Measurements from ENCODE around the gene PRR32.
"Not testable (repeated sequence)": the region's sequence is repeated elsewhere in the genome, so short reads cannot be mapped to it uniquely, and the experiment has no call there.

The PRR32 gene

GRCh38 chrX:126819429-126819828 is at the start of gene PRR32:
PRR32 (plus strand) TSS chrX:126819729; CDS start chrX:126819844, 115 bp downstream.
- DNase-seq (ENCODE audit: low read depth, low spot score) = no peak

- peak; percentile 54 for DNase-seq (ENCODE audit: low read depth, low spot score)
Observed at GRCh38 chrX:126770179-126770578, 49.4 kb upstream of the PRR32 start.

- no peak for DNase-seq (ENCODE audit: low read depth, low spot score)
Observed at GRCh38 chrX:126785539-126785938, 34.0 kb upstream of the PRR32 start.

GRCh38 chrX:126799059-126799458 is 20.5 kb upstream of the PRR32 start:
- DNase-seq (ENCODE audit: low read depth, low spot score) = no peak

GRCh38 chrX:126806784-126807183 is 12.7 kb upstream of the PRR32 start:
- DNase-seq (ENCODE audit: low read depth, low spot score) = not testable (repeated sequence)

- no peak for DNase-seq (ENCODE audit: low read depth, low spot score)
Observed at GRCh38 chrX:126815806-126816205, 3.7 kb upstream of the PRR32 start.

- DNase-seq (ENCODE audit: low read depth, low spot score) = peak; percentile 33
Observed at GRCh38 chrX:126820700-126821420, 1.3 kb downstream of the PRR32 start.

GRCh38 chrX:126824338-126825007 is 4.9 kb downstream of the PRR32 start:
- no peak for DNase-seq (ENCODE audit: low read depth, low spot score)

GRCh38 chrX:126825566-126826193 is 6.2 kb downstream of the PRR32 start:
- DNase-seq (ENCODE audit: low read depth, low spot score) = no peak

- DNase-seq (ENCODE audit: low read depth, low spot score) = no peak
Observed at GRCh38 chrX:126836186-126836585, 16.7 kb downstream of the PRR32 start.

GRCh38 chrX:126847143-126847542 is 27.6 kb downstream of the PRR32 start:
- DNase-seq (ENCODE audit: low read depth, low spot score) = no peak

GRCh38 chrX:126855839-126856524 is 36.5 kb downstream of the PRR32 start:
- DNase-seq (ENCODE audit: low read depth, low spot score) = no peak

Measured in ELF-1 (cell line).